ENCODE data around the gene ARHGEF7. TPM values are rescaled to one million over a fixed set of nuclear protein-coding genes. Genes with fewer than 3 reads are reported as not detected.

The ARHGEF7 gene
- total RNA-seq, 1 experiment from 2014 or later: 46.2 TPM

GRCh38 chr13:111118898-111119607, 3.9 kb downstream of the ARHGEF7 start:
- H2AFZ ChIP-seq (ENCODE audit: low read depth, low read length, poor library complexity, severe bottlenecking): no peak overlapping the region
- H3K4me3 ChIP-seq (replicated peaks in 1 of 2; ENCODE audit: low read depth in 1 of 2, low read length in 2 of 2): no peak overlapping the region
- H3K27ac ChIP-seq (ENCODE audit: low read depth, low read length): no peak overlapping the region
- no peaks in the 10 kb centered on the region for H4K20me1 ChIP-seq (ENCODE audit: insufficient read depth)
- intact Hi-C loops (cut with micrococcal nuclease): no loop called here
- ChIA-PET CTCF (no interaction called here), RAD21 (ENCODE audit: low non-redundant PET in 1 of 2, low total read pairs in 2 of 2, uncharacterized antibody in 2 of 2, unreplicated experiment in 2 of 2) (no interaction called here), POLR2A (no interaction called here)
- DNase-seq (ENCODE audit: low read depth, low spot score): no peak
- H3K9me3 ChIP-seq (ENCODE audit: control insufficient read depth in 1 of 2, insufficient read depth in 1 of 2, low read depth in 1 of 2, low read length in 2 of 2): no peaks in the 10 kb centered on the region
- no peaks in the 10 kb centered on the region for H3K9me2 ChIP-seq (ENCODE audit: insufficient read depth)
- TF ChIP-seq EGR1 (IDR thresholded peaks at IDR 0.05; ENCODE audit: low read depth): no peak
- H3K27me3 ChIP-seq (ENCODE audit: insufficient read depth, low read length): no peaks in the 10 kb centered on the region
- no peak for ATAC-seq
- H3K4me2 ChIP-seq (ENCODE audit: low read length): no peak overlapping the region
- no peaks in the 10 kb centered on the region for H3K36me3 ChIP-seq (ENCODE audit: control insufficient read depth in 1 of 2, insufficient read depth in 2 of 2, low read length in 2 of 2)
- H3K9ac ChIP-seq (ENCODE audit: low read length): no peak overlapping the region
- BruUV-seq (replicated peaks): no TSS peak
- H3K79me2 ChIP-seq (ENCODE audit: insufficient read depth, low read length): no peaks in the 10 kb centered on the region
- no peaks in the 10 kb centered on the region for H3K4me1 ChIP-seq (ENCODE audit: control insufficient read depth in 1 of 2, insufficient read depth in 2 of 2, low read length in 2 of 2)

DNA sequence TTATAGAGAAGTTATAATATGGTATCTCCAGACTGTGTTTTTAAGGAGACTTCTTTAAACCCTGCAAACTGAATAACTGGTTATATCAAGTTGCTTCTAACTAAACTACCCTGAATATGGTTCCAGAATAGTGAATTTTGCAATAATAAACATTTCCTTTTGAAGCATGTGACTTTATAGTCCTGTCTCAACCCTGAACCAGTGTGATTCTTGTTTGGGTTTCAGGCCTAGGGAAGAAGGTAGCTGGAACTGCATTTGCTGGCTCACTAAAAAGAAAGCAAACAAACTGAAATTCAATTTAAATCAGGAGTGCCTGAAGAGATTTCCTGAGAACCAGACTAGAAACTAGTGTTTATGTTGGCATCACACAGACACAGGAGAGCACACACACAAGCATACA, 4.9 kb downstream of the ARHGEF7 start:
- no peaks in the 10 kb centered on the region for H3K36me3 ChIP-seq (ENCODE audit: control insufficient read depth in 1 of 2, insufficient read depth in 2 of 2, low read length in 2 of 2)
- ATAC-seq (no peak), DNase-seq (ENCODE audit: low read depth, low spot score) (no peak)
- H3K9me2 ChIP-seq (ENCODE audit: insufficient read depth): no peaks in the 10 kb centered on the region
- H2AFZ ChIP-seq (ENCODE audit: low read depth, low read length, poor library complexity, severe bottlenecking): no peak overlapping the region
- H3K4me2 ChIP-seq (ENCODE audit: low read length): no peak overlapping the region
- no peak overlapping the region for H3K4me3 ChIP-seq (replicated peaks in 1 of 2; ENCODE audit: low read depth in 1 of 2, low read length in 2 of 2)
- TF ChIP-seq TCF7L2 (IDR thresholded peaks at IDR 0.05; ENCODE audit: borderline replicate concordance, extremely low read depth, insufficient read depth, insufficient read length): no peak
- no peak for TF ChIP-seq CBX3 (IDR thresholded peaks at IDR 0.05; ENCODE audit: low read depth)
- no peak for TF ChIP-seq CTCF (IDR thresholded peaks at IDR 0.05 in 2 of 3, conservative IDR thresholded peaks at IDR 0.05 in 1 of 3; ENCODE audit: borderline replicate concordance in 1 of 3, insufficient read depth in 1 of 3, low read depth in 2 of 3, low read length in 2 of 3)
- no peak for TF ChIP-seq FOSL1 (IDR thresholded peaks at IDR 0.05; ENCODE audit: low read depth)
- TF ChIP-seq, protein P1, sequence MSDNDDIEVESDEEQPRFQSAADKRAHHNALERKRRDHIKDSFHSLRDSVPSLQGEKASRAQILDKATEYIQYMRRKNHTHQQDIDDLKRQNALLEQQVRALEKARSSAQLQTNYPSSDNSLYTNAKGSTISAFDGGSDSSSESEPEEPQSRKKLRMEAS (IDR thresholded peaks at IDR 0.05): no peak
- TF ChIP-seq EGR1 (IDR thresholded peaks at IDR 0.05; ENCODE audit: low read depth): no peak
- no peak for TF ChIP-seq EZH2phosphoT487 (IDR thresholded peaks at IDR 0.05; ENCODE audit: borderline replicate concordance)
- no peak for TF ChIP-seq POLR2A (IDR thresholded peaks at IDR 0.05; ENCODE audit: borderline replicate concordance, extremely low read depth, insufficient read depth, insufficient read length)
- TF ChIP-seq, protein P2, sequence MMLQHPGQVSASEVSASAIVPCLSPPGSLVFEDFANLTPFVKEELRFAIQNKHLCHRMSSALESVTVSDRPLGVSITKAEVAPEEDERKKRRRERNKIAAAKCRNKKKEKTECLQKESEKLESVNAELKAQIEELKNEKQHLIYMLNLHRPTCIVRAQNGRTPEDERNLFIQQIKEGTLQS (IDR thresholded peaks at IDR 0.05): no peak
- TF ChIP-seq SRF (IDR thresholded peaks at IDR 0.05; ENCODE audit: low read depth): no peak
- TF ChIP-seq CEBPB (IDR thresholded peaks at IDR 0.05; ENCODE audit: low read depth): no peak
- ChIA-PET RAD21 (ENCODE audit: low non-redundant PET in 1 of 2, low total read pairs in 2 of 2, uncharacterized antibody in 2 of 2, unreplicated experiment in 2 of 2) (no interaction called here), POLR2A (no interaction called here), CTCF (no interaction called here)
- no peaks in the 10 kb centered on the region for H3K27me3 ChIP-seq (ENCODE audit: insufficient read depth, low read length)
- H3K9ac ChIP-seq (ENCODE audit: low read length): no peak overlapping the region
- no peaks in the 10 kb centered on the region for H4K20me1 ChIP-seq (ENCODE audit: insufficient read depth)
- H3K9me3 ChIP-seq (ENCODE audit: control insufficient read depth in 1 of 2, insufficient read depth in 1 of 2, low read depth in 1 of 2, low read length in 2 of 2): no peaks in the 10 kb centered on the region
- intact Hi-C loops (cut with micrococcal nuclease): no loop called here
- no TSS peak for BruUV-seq (replicated peaks)
- no peaks in the 10 kb centered on the region for H3K79me2 ChIP-seq (ENCODE audit: insufficient read depth, low read length)
- no peak overlapping the region for H3K27ac ChIP-seq (ENCODE audit: low read depth, low read length)
- H3K4me1 ChIP-seq (ENCODE audit: control insufficient read depth in 1 of 2, insufficient read depth in 2 of 2, low read length in 2 of 2): no peaks in the 10 kb centered on the region
